Astrocyte (in vitro differentiated cells and primary cell): ENCODE data around the gene DSC1. TPM values are rescaled to one million over a fixed set of nuclear protein-coding genes. Genes with fewer than 3 reads are reported as not detected.
"Not testable (repeated sequence)": the region's sequence is repeated elsewhere in the genome, so short reads cannot be mapped to it uniquely, and the experiment has no call there.

Experiments
- DNase-seq: peaks from one replicate; pipeline ENCODE4 v3.0.0-alpha.2; 2010; ENCODE audit warnings: low read depth
- FAIRE-seq: peaks from 2 replicates; lab custom pipeline; 2011; peaks lifted over from hg19 to GRCh38; lab: Jason Lieb, UNC
- H2AFZ ChIP-seq: 2 replicates; pipeline ENCODE4 v1.6.0; 2012; ENCODE audit warnings: low read depth, low read length, inconsistent platforms
- H3K27ac ChIP-seq: 2 replicates; pipeline ENCODE4 v1.5.1; 2011; ENCODE audit warnings: low read depth, low read length, inconsistent platforms
- H3K27me3 ChIP-seq: 2 replicates; pipeline ENCODE4 v1.6.0; 2011; ENCODE audit warnings: low read length, inconsistent platforms; ENCODE audit not compliant: insufficient read depth
- H3K36me3 ChIP-seq: 2 replicates; pipeline ENCODE4 v1.5.1; 2011; ENCODE audit warnings: low read length, inconsistent platforms; ENCODE audit not compliant: insufficient read depth
- H3K4me1 ChIP-seq: 2 replicates; pipeline ENCODE4 v1.5.1; 2011; ENCODE audit warnings: low read length, inconsistent platforms; ENCODE audit not compliant: insufficient read depth
- H3K4me2 ChIP-seq: 2 replicates; pipeline ENCODE4 v1.6.0; 2012; ENCODE audit warnings: low read length, inconsistent platforms
- H3K4me3 ChIP-seq: 2 replicates; pipeline ENCODE4 v1.5.1; 2011; ENCODE audit warnings: low read depth, mild to moderate bottlenecking, low read length, inconsistent platforms; ENCODE audit not compliant: insufficient read depth
- H3K79me2 ChIP-seq: 2 replicates; pipeline ENCODE4 v1.6.0; 2012; ENCODE audit warnings: mild to moderate bottlenecking, low read length, inconsistent platforms; ENCODE audit not compliant: insufficient read depth
- H3K9ac ChIP-seq: 2 replicates; pipeline ENCODE4 v1.6.0; 2012; ENCODE audit warnings: mild to moderate bottlenecking, low read length, inconsistent platforms
- H3K9me3 ChIP-seq: 2 replicates; pipeline ENCODE4 v1.5.1; 2012; ENCODE audit warnings: low read depth, mild to moderate bottlenecking, low read length, inconsistent platforms; ENCODE audit not compliant: insufficient read depth
- H4K20me1 ChIP-seq: 2 replicates; pipeline ENCODE4 v1.6.0; 2012; ENCODE audit warnings: low read length, inconsistent platforms; ENCODE audit not compliant: insufficient read depth
- H3K27ac Mint-ChIP-seq: one replicate; pipeline ENCODE4 v1.8.0; 2021; ENCODE audit warnings: mild to moderate bottlenecking, mixed read lengths; ENCODE audit not compliant: unreplicated experiment
- H3K27me3 Mint-ChIP-seq: one replicate; pipeline ENCODE4 v1.8.0; 2021; ENCODE audit warnings: low read depth, mixed read lengths; ENCODE audit not compliant: unreplicated experiment
- H3K36me3 Mint-ChIP-seq: one replicate; pipeline ENCODE4 v1.8.0; 2021; ENCODE audit warnings: low read depth, mixed read lengths; ENCODE audit not compliant: unreplicated experiment
- H3K4me1 Mint-ChIP-seq: one replicate; pipeline ENCODE4 v1.8.0; 2021; ENCODE audit warnings: low read depth, mixed read lengths; ENCODE audit not compliant: unreplicated experiment
- H3K4me3 Mint-ChIP-seq: one replicate; pipeline ENCODE4 v1.8.0; 2021; ENCODE audit warnings: mild to moderate bottlenecking, moderate library complexity, mixed read lengths; ENCODE audit not compliant: unreplicated experiment
- H3K9me3 Mint-ChIP-seq: one replicate; pipeline ENCODE4 v1.8.0; 2021; ENCODE audit warnings: mild to moderate bottlenecking, mixed read lengths; ENCODE audit not compliant: unreplicated experiment
- EZH2 ChIP-seq: IDR thresholded peaks from 2 replicates; pipeline ENCODE4 v1.6.1; 2012; ENCODE audit warnings: mild to moderate bottlenecking, low read length, inconsistent platforms; ENCODE audit not compliant: insufficient read depth
- total RNA-seq: library from RNA; stranded (reverse); gene quantifications from 2 replicates; pipeline ENCODE4 v1.2.1, GENCODE V29; 2021
- TF ChIP-seq, protein P1 (sequence below): IDR thresholded peaks from 2 replicates; pipeline ENCODE4 v1.5.1; 2011; ENCODE audit warnings: low read depth, mild to moderate bottlenecking, inconsistent platforms, low read length, moderate library complexity; ENCODE audit not compliant: insufficient read depth

DSC1 gene
- total RNA-seq, 1 donor from 2014 or later = 0.18 TPM

DNA sequence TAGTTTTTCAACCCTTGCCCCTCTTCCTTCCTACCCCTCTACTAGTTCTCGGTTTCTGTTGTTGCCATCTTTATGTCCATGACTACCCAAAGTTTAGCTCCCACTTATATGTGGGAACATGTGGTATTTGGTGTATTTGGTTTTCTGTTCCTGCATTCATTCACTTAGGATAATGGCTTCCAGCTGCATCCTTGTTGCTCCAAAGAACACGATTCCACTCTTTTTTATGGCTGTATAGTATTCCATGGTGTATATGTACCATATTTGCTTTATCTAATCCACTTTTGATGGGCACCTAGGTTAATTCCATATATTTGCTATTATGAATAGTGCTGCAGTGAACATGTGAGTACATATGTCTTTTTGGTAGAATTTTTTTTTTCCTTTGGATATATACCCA, 20.6 kb upstream of the DSC1 start:
- H3K79me2 ChIP-seq = no peaks in the 10 kb centered on the region
- Mint-ChIP-seq H3K4me1 (peaks cover 11% of the 10 kb centered on the region), H3K36me3 (no peaks in the 10 kb centered on the region), H3K9me3 (no peaks in the 10 kb centered on the region), H3K27ac (no peak overlapping the region), H3K27me3 (no peaks in the 10 kb centered on the region), H3K4me3 (no peak overlapping the region)
- no peak overlapping the region for H3K4me2 ChIP-seq
- TF ChIP-seq, protein P1, sequence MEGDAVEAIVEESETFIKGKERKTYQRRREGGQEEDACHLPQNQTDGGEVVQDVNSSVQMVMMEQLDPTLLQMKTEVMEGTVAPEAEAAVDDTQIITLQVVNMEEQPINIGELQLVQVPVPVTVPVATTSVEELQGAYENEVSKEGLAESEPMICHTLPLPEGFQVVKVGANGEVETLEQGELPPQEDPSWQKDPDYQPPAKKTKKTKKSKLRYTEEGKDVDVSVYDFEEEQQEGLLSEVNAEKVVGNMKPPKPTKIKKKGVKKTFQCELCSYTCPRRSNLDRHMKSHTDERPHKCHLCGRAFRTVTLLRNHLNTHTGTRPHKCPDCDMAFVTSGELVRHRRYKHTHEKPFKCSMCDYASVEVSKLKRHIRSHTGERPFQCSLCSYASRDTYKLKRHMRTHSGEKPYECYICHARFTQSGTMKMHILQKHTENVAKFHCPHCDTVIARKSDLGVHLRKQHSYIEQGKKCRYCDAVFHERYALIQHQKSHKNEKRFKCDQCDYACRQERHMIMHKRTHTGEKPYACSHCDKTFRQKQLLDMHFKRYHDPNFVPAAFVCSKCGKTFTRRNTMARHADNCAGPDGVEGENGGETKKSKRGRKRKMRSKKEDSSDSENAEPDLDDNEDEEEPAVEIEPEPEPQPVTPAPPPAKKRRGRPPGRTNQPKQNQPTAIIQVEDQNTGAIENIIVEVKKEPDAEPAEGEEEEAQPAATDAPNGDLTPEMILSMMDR = no peak
- no peak for TF ChIP-seq EZH2
- H2AFZ ChIP-seq = no peak overlapping the region
- no peaks in the 10 kb centered on the region for H4K20me1 ChIP-seq
- no peak overlapping the region for H3K4me3 ChIP-seq
- FAIRE-seq (no peak), DNase-seq (no peak)
- H3K4me1 ChIP-seq = peaks cover 7% of the 10 kb centered on the region
- no peaks in the 10 kb centered on the region for H3K36me3 ChIP-seq
- no peak overlapping the region for H3K27ac ChIP-seq
- H3K9ac ChIP-seq = no peak overlapping the region
- H3K9me3 ChIP-seq = no peaks in the 10 kb centered on the region
- H3K27me3 ChIP-seq = no peaks in the 10 kb centered on the region

DNA sequence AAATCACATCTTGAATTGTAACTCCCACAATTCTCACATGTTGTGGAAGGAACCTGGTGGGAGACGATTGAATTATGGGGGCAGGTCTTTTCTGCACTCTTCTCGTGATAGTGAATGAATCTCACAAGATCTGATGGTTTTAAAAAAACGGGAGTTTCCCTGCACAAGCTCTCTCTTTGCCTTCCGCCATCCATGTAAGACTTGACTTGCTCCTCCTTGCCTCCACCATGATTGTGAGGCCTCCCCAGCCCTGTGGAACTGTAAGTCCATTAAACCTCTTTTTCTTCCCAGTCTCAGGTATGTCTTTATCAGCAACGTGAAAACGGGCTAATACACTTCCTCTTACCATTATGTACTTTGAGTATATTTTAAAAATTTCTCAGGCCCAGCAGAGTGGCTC, 14.7 kb upstream of the DSC1 start:
- not testable (repeated sequence) for H3K36me3 Mint-ChIP-seq, H3K9me3 Mint-ChIP-seq, FAIRE-seq, H3K9ac ChIP-seq, H3K4me3 ChIP-seq, DNase-seq, H3K27me3 Mint-ChIP-seq, H3K36me3 ChIP-seq, H3K9me3 ChIP-seq, H3K27me3 ChIP-seq, H4K20me1 ChIP-seq, H3K4me1 ChIP-seq, H3K27ac ChIP-seq, H3K4me1 Mint-ChIP-seq, H3K4me3 Mint-ChIP-seq, H3K4me2 ChIP-seq, H2AFZ ChIP-seq, H3K79me2 ChIP-seq
- H3K27ac Mint-ChIP-seq = peak overlapping the region; percentile 64

DNA sequence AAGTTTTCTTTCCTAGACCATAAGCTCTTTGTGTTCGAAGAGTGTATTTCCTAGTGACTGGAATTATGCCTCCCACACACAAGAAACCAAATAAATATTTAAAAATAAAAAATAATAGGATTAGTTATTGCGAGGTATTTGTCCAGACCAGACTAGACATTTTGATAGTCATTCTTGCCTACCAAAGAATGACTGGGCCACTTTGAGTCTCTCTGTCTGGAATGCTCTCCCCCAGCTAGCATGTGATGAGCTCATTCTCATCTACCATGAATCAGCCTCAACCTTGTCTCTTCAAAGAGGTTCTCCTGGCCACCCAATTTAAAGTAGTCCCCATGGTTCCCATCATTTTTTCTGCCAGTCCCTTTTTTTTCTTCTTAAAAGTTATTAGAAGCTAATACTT, 13.9 kb upstream of the DSC1 start:
- peak overlapping the region; percentile 93 for H3K27ac Mint-ChIP-seq
- Histone ChIP-seq H3K4me3 (no peak overlapping the region), H2AFZ (no peak overlapping the region), H3K27ac (peak overlapping the region; percentile 26), H3K4me1 (no peaks in the 10 kb centered on the region), H4K20me1 (no peaks in the 10 kb centered on the region), H3K9ac (no peak overlapping the region), H3K9me3 (no peaks in the 10 kb centered on the region), H3K27me3 (no peaks in the 10 kb centered on the region), H3K79me2 (no peaks in the 10 kb centered on the region), H3K4me2 (no peak overlapping the region), H3K36me3 (no peaks in the 10 kb centered on the region)
- H3K27me3 Mint-ChIP-seq = no peaks in the 10 kb centered on the region
- DNase-seq (peak; percentile 41), FAIRE-seq (no peak)
- H3K36me3 Mint-ChIP-seq = no peaks in the 10 kb centered on the region
- H3K9me3 Mint-ChIP-seq = peaks cover 6% of the 10 kb centered on the region
- no peak overlapping the region for H3K4me3 Mint-ChIP-seq
- H3K4me1 Mint-ChIP-seq = peaks cover 8% of the 10 kb centered on the region
- TF ChIP-seq, protein P1 = no peak
- no peak for TF ChIP-seq EZH2
